K562 (cell line): Measurements from ENCODE around the gene INPP4B. TPM values are rescaled to one million over a fixed set of nuclear protein-coding genes. Genes with fewer than 3 reads are reported as not detected.

Experiments used
- ATAC-seq: fragments of 200-7000 bp; cut with Tn5 transposase; 3 replicates; pipeline ENCODE4 v1.9.1; 2020; ENCODE audit warnings: moderate library complexity
- BruUV-seq: library from RNA; stranded (reverse); fragments of 400-500 nt; replicated peaks from 2 replicates; lab custom pipeline; 2021; lab: Mats Ljungman, UMichigan
- CTCF ChIA-PET: fragments of 300-600 bp; formaldehyde crosslinking; extraction: SDS; loops from one replicate; lab custom pipeline; 2021; ENCODE audit warnings: low intra/inter-chr PET ratio; lab: Yijun Ruan, JAX
- POLR2A ChIA-PET: fragments of 300-600, 350-650 bp; sonication (Branson Sonifier 250); formaldehyde crosslinking; extraction: SDS; loops from one replicate; lab custom pipeline; 2021; ENCODE audit warnings: antibody characterized with exemption, inconsistent platforms; lab: Yijun Ruan, JAX
- DNase-seq, 4 experiments: peaks; one replicate each; pipeline versions ENCODE4 v3.0.0 to v3.0.0-alpha.2; 2011 to 2018; ENCODE audit warnings: low spot score in 3 of 4, mixed read lengths in 3 of 4; ENCODE audit errors: extremely low read depth in 1 of 4
- FAIRE-seq: peaks from 2 replicates; lab custom pipeline; 2011; peaks lifted over from hg19 to GRCh38; lab: Jason Lieb, UNC
- H2AFZ ChIP-seq: 2 replicates; pipeline ENCODE4 v1.6.0; 2011; ENCODE audit warnings: low read depth, low read length, control low read depth, inconsistent platforms
- H3K27ac ChIP-seq: fragments of 200-600 bp; 3 replicates; pipeline ENCODE4 v1.8.0; 2011; ENCODE audit warnings: low read depth, mild to moderate bottlenecking, control low read depth, inconsistent platforms, low read length, moderate library complexity, mixed read lengths; ENCODE audit errors: extremely low read depth
- H3K27me3 ChIP-seq, 2 experiments: fragments of 300-600 bp in 1 of 2; 2 replicates in 1 of 2; 3 replicates in 1 of 2; pipeline versions ENCODE4 v1.6.0 to v1.8.0; 2011; ENCODE audit warnings: inconsistent platforms in 2 of 2, low read length in 2 of 2, mild to moderate bottlenecking in 1 of 2, mixed read lengths in 1 of 2, moderate library complexity in 1 of 2; ENCODE audit not compliant: control insufficient read depth in 2 of 2, insufficient read depth in 2 of 2
- H3K36me3 ChIP-seq: fragments of 300-600 bp; 3 replicates; pipeline ENCODE4 v1.8.0; 2011; ENCODE audit warnings: mild to moderate bottlenecking, low read length, inconsistent platforms; ENCODE audit not compliant: control insufficient read depth, insufficient read depth
- H3K4me1 ChIP-seq, 2 experiments: fragments of 200-600 bp in 1 of 2; replicated peaks in 1 of 2; 2 replicates in 1 of 2; 3 replicates in 1 of 2; pipeline versions ENCODE4 v1.5.1 to v1.8.0; 2011; ENCODE audit warnings: inconsistent platforms in 2 of 2, low read length in 2 of 2, mild to moderate bottlenecking in 1 of 2, mixed read lengths in 1 of 2, moderate library complexity in 1 of 2; ENCODE audit not compliant: control insufficient read depth in 2 of 2, insufficient read depth in 2 of 2
- H3K4me2 ChIP-seq: 2 replicates; pipeline ENCODE4 v1.6.1; 2011; ENCODE audit warnings: low read length, control low read depth, inconsistent platforms, mixed read lengths; ENCODE audit not compliant: insufficient read depth
- H3K4me3 ChIP-seq: fragments of 200-600 bp; sonication (generic), shearing (Covaris generic); 2 replicates; pipeline ENCODE4 v1.5.1; 2016; ENCODE audit warnings: control low read depth, inconsistent platforms
- H3K79me2 ChIP-seq: fragments of 200-600 bp; 3 replicates; pipeline ENCODE4 v1.8.0; 2011; ENCODE audit warnings: low read length, inconsistent platforms; ENCODE audit not compliant: control insufficient read depth, insufficient read depth
- H3K9ac ChIP-seq, 2 experiments: 2 replicates each; pipeline versions ENCODE4 v1.6.0 to v1.6.1; 2011; ENCODE audit warnings: low read depth in 2 of 2, low read length in 2 of 2, control low read depth in 1 of 2, inconsistent platforms in 1 of 2, mild to moderate bottlenecking in 1 of 2, mixed read lengths in 1 of 2; ENCODE audit not compliant: insufficient read depth in 1 of 2
- H3K9me1 ChIP-seq: one replicate; pipeline ENCODE4 v1.6.0; 2011; ENCODE audit warnings: inconsistent platforms, mild to moderate bottlenecking, low read length, moderate library complexity; ENCODE audit not compliant: control insufficient read depth, insufficient read depth
- H3K9me3 ChIP-seq: replicated peaks from 2 replicates; pipeline ENCODE4 v1.5.1; 2011; ENCODE audit warnings: low read depth, low read length, inconsistent platforms; ENCODE audit not compliant: control insufficient read depth, insufficient read depth
- H4K20me1 ChIP-seq: replicated peaks from 2 replicates; pipeline ENCODE4 v1.6.1; 2011; ENCODE audit warnings: low read length, inconsistent platforms, mixed read lengths; ENCODE audit not compliant: control insufficient read depth, insufficient read depth
- CBX8 ChIP-seq: fragments of 200-600 bp; sonication (generic); IDR thresholded peaks from 2 replicates; pipeline ENCODE4 v1.6.1; 2012; ENCODE audit warnings: borderline replicate concordance, mixed run types, low read depth, mild to moderate bottlenecking, moderate library complexity, mixed read lengths, low read length, control low read depth, inconsistent platforms; ENCODE audit not compliant: poor library complexity, severe bottlenecking; ENCODE audit errors: extremely low read depth
- FOS ChIP-seq: IDR thresholded peaks from 3 replicates; pipeline ENCODE4 v1.6.1; 2011; ENCODE audit not compliant: insufficient read length; ENCODE audit errors: extremely low read depth
- FOXJ2 ChIP-seq: fragments of 200-800 bp; sonication (Bioruptor generic); IDR thresholded peaks from 2 replicates; pipeline ENCODE4 v1.6.1; 2016; ENCODE audit warnings: missing genetic modification characterization, missing compliant biosample characterization
- GATAD2B ChIP-seq: fragments of 450-650 bp; IDR thresholded peaks from 2 replicates; pipeline ENCODE4 v1.6.1; 2017; ENCODE audit warnings: mild to moderate bottlenecking, borderline replicate concordance
- HDAC8 ChIP-seq: fragments of 450-650 bp; IDR thresholded peaks from 2 replicates; pipeline ENCODE4 v1.6.1; 2016; ENCODE audit warnings: mild to moderate bottlenecking, missing genetic modification characterization, moderate library complexity, missing compliant biosample characterization
- LCOR ChIP-seq: sonication (generic); formaldehyde crosslinking; IDR thresholded peaks from 2 replicates; pipeline ENCODE4 v1.8.0; 2022; ENCODE audit warnings: mild to moderate bottlenecking, missing genetic modification reagents
- MTA1 ChIP-seq: fragments of 450-650 bp; IDR thresholded peaks from 2 replicates; pipeline ENCODE4 v1.6.1; 2017; ENCODE audit warnings: borderline replicate concordance
- NFE2 ChIP-seq: IDR thresholded peaks from 2 replicates; pipeline ENCODE4 v1.6.1; 2014; ENCODE audit warnings: antibody characterized with exemption, low read depth
- NFE2L1 ChIP-seq: fragments of 450-650 bp; IDR thresholded peaks from 2 replicates; pipeline ENCODE4 v1.6.1; 2016; ENCODE audit warnings: missing genetic modification characterization, low read depth, mild to moderate bottlenecking, missing compliant biosample characterization, moderate library complexity, borderline replicate concordance
- RCOR1 ChIP-seq, 2 experiments: IDR thresholded peaks; 2 replicates each; pipeline ENCODE4 v1.6.1; 2012; ENCODE audit warnings: low read depth in 2 of 2, low read length in 2 of 2, borderline replicate concordance in 1 of 2, improper control_type of control experiment in 1 of 2
- SMARCC2 ChIP-seq: fragments of 450-650 bp; IDR thresholded peaks from 2 replicates; pipeline ENCODE4 v1.6.1; 2017; ENCODE audit warnings: antibody characterized with exemption, moderate library complexity, mild to moderate bottlenecking, low read depth
- SNRNP70 ChIP-seq: fragments of 200-400 bp; formaldehyde crosslinking; optimal IDR thresholded peaks from 2 replicates; pipeline ENCODE3; 2017; ENCODE audit warnings: low read depth, low read length
- whole genome bisulfite sequencing: fragments of 100-300 bp; shearing (Covaris generic); methylation state at CpG from one replicate; pipeline ENCODE4 v1.1.6; 2016; ENCODE audit warnings: low coverage, mixed read lengths; ENCODE audit not compliant: insufficient coverage; ENCODE audit errors: missing lambda C conversion rate; 5-methylcytosine and 5-hydroxymethylcytosine counted together
- in situ Hi-C: fragments of 300-500 bp; cut with MboI; formaldehyde crosslinking; loops from 4 replicates; pipeline ENCODE4 v1.15.0; 2018; ENCODE audit warnings: inconsistent platforms, mixed read lengths
- intact Hi-C: fragments of 100-400 bp; cut with micrococcal nuclease; formaldehyde crosslinking; loops from 2 replicates; pipeline ENCODE4 v1.14.2; 2022
- polyA plus RNA-seq, 8 experiments: library from polyadenylated mRNA; depleted of rRNA in 4 of 8; stranded (reverse) in 5 of 8; unstranded in 3 of 8; fragments of >200 nt; fragmentation: Nextera tagmentation in 2 of 8; fragmentation: Illumina TruSeq in 1 of 8; extraction: Ambion mirVana in 2 of 8; extraction: Trizol in 1 of 8; gene quantifications; 2 replicates each; pipeline versions ENCODE4 v1.2.1 to v1.2.3, GENCODE V29; 2011 to 2014; ENCODE audit warnings: inconsistent platforms in 1 of 8, missing spikeins in 1 of 8
- total RNA-seq, 7 experiments: library from RNA; depleted of rRNA in 6 of 7; stranded (reverse); fragments of >200 nt in 6 of 7; fragmentation: Illumina TruSeq in 2 of 7; extraction: Trizol in 2 of 7; gene quantifications; 2 replicates each; pipeline versions ENCODE4 v1.2.1 to v1.2.3, GENCODE V29; 2011 to 2021; ENCODE audit warnings: low replicate concordance in 1 of 7

The INPP4B gene
- total and polyA plus RNA-seq, 9 of the 15 experiments (the other 6 are each of a cell fraction or from before 2014, with no cell fraction given), result 0.04 to 0.11 TPM; not detected in 7

DNA sequence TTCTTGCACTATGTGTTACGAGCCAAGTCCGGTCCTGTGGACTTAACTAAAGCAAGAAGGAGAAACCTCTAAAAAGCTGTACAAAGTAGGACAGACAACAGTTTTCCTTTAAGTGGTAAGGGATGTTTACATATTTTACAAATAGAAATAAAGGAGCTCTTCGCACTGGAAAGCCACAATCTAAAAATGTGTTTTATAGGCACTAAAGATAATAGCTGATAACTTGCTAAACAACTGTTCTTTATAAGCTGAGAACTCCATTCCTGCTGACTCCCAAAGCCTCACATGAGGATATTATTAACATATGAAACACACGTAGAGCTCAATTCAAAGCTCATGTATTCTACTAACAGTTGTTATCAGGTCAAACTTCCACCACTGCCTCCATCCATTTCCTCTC, 519.9 kb downstream of the INPP4B start (continued):
- TF ChIP-seq CBX8 (no peak), NFE2L1 (tag) (no peak), SNRNP70 (no peak), MTA1 (no peak), RCOR1 (IDR thresholded peaks at IDR 0.05; ENCODE audit: borderline replicate concordance in 1 of 2, low read depth in 2 of 2, low read length in 2 of 2) (no peak)

- no peaks in the 10 kb centered on the region for H3K9me1 ChIP-seq
- no peak for DNase-seq
- POLR2A ChIA-PET, result no interaction called here
Measured at GRCh38 chr4:142324572-142324971, 521.5 kb downstream of the INPP4B start.

More at GRCh38 chr4:142324572-142324971, 521.5 kb downstream of the INPP4B start:
- H3K36me3 ChIP-seq, result no peaks in the 10 kb centered on the region
- no peaks in the 10 kb centered on the region for H3K79me2 ChIP-seq
- in situ Hi-C loops, result no loop called here
- CTCF ChIA-PET, result no interaction called here
- no peak for FAIRE-seq
- H3K9me3 ChIP-seq, result no peaks in the 10 kb centered on the region
- no peak overlapping the region for H2AFZ ChIP-seq
- no peak overlapping the region for H3K27ac ChIP-seq
- no peaks in the 10 kb centered on the region for H3K27me3 ChIP-seq
- H4K20me1 ChIP-seq, result no peaks in the 10 kb centered on the region
- intact Hi-C loops, result no loop called here
- H3K4me2 ChIP-seq, result no peak overlapping the region
- WGBS, result 0% methylated on average over 1 of the region's 1 CpG
- TF ChIP-seq LCOR (no peak), NFE2 (no peak), FOS (no peak), GATAD2B (no peak), FOXJ2 (tag) (no peak), SMARCC2 (no peak), HDAC8 (no peak)
- H3K4me3 ChIP-seq, result no peak overlapping the region
- H3K9ac ChIP-seq, result no peak overlapping the region
- BruUV-seq, result no TSS peak
- no peaks in the 10 kb centered on the region for H3K4me1 ChIP-seq
- ATAC-seq, result no peak
